ELR (cell line): ENCODE results near the gene RNMT.

Experiments used
- DNase-seq: peaks from one replicate; pipeline ENCODE4 v3.0.0-alpha.2; 2015; ENCODE audit warnings: low read depth

The RNMT gene

GRCh38 chr18:13813271-13813849, 86.9 kb downstream of the RNMT start:
- DNase-seq, result peak; percentile 50
